Stimulated activated CD4-positive, alpha-beta T cell treated with anti-CD3 and anti-CD28 coated beads, Interleukin-4, amount 100 ng/mL, for 4 hours (primary cell): ENCODE measurements around the gene SEL1L3.
"Not testable (repeated sequence)": the region's sequence is repeated elsewhere in the genome, so short reads cannot be mapped to it uniquely, and the experiment has no call there.

ENCODE experiments used
- DNase-seq, 2 experiments: peaks; one replicate each; pipeline ENCODE4 v3.0.0-alpha.2; 2020

SEL1L3 gene

GRCh38 chr4:25862411-25863346, at the start of gene SEL1L3:
Gene SEL1L3 (minus strand): TSS chr4:25862988. CDS start chr4:25862836, 152 bp downstream.
- DNase-seq = peak; percentile 56 to 67

DNA sequence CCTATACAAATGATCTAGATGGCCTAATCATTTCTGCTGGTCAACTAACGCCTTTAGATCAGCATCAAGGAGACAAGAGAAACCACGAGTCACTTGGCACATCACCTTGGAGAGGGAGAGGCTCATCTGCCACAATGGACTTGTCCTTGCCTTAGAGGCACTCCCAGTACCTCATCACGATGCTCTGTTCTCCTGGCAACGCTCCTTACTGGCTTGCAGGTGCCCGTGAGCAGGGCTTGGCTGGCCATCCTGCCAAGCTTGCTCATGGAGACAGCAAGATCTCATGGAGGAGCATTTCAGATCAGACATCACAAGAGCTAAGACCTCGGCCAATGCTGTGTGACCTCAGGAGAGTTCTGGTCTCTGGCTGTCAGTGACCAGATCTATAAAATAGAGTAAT, 48.6 kb upstream of the SEL1L3 start:
- no peak for DNase-seq

DNA sequence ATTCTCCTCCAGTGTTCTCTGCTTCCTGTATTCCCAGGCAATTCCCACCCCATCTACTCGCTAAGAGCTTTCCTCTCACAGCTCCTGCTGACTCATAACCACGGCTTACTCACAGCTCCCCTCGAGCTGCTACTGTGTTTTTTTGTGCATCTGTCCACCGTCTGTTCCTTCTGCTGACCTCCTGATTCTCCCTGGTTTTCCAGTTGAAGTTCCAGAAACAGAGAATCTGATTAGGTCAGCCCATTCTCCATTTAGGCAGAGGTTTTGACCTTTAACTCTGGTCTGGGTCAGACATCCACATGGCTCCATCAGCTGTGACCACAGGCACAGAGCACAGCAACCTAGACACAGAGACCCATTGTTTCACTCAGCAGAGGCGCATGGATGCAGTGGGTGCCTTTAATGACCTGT, 45.7 kb upstream of the SEL1L3 start:
- DNase-seq = no peak

GRCh38 chr4:25906113-25906512, 43.3 kb upstream of the SEL1L3 start:
- not testable (repeated sequence) for DNase-seq

DNA sequence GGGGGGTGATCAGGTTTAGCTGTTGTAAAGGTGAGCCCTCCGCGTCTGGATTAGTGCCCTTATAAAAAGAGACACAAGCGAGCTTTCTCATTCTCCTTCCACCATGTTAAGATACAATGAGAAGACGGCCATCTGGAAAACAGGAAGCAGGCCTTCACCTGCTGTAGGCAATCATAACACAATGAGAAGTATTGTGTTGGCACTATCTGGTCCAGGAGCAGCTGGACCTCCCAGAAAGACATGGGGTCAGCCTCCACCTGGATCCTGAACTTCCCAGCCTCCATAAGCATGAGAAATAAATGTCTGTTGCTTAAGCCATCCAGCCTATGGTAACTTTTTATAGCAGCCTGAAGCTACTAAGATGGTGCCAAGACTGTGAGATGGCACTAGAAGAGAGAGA, 42.6 kb upstream of the SEL1L3 start:
- DNase-seq = no peak

DNA sequence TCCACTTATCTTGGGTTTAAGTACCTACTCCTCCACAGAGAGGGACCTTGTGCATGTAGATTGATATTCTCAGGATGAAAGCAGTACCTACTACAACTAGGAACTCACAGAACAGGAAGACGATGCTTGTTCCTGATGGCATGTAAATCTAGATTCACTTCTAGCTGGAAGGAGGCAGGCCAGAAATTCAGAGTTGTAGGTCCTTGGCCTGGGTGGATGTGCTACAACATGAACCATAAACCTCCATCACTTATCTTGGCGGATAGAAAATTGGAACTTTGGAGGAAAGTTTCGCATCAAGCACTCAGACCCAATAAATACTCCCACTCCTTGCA, 41.9 kb upstream of the SEL1L3 start:
- DNase-seq = no peak

DNA sequence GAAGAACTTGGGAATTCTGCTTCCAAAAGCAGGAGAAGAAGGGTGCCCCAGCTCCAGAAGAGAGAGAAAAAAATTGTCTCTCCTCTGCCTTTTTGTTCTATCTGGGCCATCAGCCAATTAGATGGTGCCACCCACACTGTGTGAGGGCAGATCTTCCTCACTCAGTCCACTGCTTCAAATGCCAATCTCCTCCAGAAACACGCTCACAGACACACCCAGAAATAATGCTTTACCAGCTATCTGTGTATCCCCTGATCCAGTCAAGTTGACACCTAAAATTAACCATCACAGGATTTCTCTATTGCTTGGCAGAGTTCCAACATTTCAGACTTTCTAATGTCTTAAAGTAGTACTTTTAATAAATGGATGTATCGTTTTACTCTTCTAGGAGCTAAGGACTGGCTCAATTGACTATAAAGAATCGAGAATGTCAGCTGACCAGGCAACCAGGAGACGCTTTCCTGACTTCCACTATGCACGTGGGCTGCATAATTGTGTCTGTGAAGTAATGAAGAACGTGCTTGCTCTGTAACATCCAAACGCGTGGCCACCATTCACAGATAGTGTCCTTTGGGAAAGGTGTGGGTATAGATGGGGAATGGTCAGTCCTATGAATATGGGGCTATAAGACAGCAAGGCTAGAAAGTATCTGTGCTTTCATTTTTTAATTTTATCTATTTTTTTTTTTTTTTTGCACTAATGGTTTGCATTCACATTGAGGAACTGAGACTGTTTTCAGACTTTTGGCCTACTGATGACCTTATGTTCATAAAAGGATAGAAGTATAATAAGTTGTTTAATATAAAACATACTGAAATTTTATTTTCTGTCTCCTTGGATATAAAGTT, 41.3 kb upstream of the SEL1L3 start:
- DNase-seq = no peak

DNA sequence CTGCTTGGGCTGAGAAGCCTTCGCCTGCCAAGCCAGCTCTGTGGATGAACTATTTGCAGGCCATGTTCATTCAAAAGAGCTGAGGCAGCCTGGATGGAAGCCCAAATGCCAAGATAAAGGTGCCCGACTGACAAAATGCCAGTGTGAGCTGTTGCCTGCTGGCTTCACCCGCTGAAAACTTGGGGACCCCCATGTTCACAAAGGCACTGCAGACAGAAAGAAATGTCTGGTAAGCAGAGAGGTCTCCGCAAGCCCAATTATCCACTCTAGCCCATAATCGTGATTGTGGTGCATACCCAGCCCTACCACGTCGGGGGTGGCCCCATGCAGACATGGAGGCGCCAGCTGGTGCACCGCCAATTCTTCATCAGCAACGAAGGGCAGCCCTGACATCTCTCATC, 38.2 kb upstream of the SEL1L3 start:
- DNase-seq = no peak

DNA sequence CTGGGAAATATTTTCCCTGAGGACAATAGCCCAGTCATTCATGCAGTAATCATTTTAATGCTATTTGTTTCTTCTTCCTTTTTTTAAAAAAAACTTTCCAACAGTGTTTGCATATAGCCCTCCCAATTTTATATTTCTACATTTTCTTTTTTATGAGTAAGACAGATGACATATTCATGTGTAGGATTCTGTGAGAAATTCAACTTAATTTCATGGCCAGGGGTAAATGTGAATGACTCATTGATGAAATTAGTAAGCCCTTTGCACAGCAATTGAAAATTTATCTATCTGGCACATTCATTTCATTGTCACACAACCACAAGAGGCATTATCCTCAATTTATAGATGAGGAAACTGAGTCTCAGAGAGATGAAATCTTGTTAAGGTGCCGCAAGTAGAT, 37.5 kb upstream of the SEL1L3 start:
- no peak for DNase-seq

DNA sequence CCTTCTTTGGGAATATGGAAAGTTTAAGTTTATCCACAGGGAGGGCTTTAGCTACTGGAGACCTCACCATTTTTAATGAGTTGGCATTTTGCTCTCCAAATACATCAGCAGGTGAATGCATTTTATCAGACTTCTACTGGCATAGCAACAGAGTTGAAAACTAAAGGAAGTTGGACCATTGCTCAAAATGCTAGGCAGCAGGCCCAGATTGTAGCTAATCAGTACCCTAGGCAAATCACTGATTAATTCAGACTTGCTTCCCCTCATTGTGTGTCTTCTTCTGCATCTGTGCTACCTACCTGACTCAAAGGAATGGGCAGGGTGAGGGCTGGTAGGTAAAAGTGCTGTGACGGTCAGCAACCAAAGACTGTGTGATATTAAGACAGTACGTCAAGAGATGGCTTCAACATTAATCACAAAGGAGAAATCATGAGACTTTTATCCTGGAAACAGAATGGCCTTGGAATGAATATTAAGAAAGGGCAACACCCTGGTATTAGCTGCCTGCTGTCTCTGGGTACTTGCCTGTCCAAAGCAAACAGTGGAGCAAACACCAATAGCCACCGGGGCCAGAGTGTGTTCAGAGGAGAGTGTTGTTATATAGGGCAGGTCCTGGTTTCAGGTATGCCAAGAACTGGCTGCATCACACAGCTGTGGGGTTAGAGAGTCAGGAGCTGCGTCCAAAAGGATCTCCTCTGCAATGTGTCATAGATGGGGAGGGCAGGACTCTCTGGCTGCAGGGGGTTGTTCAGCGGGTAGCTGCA, 34.2 kb upstream of the SEL1L3 start:
- DNase-seq = no peak

- no peak for DNase-seq
Measured at GRCh38 chr4:25892796-25893195, 30.0 kb upstream of the SEL1L3 start.

DNA sequence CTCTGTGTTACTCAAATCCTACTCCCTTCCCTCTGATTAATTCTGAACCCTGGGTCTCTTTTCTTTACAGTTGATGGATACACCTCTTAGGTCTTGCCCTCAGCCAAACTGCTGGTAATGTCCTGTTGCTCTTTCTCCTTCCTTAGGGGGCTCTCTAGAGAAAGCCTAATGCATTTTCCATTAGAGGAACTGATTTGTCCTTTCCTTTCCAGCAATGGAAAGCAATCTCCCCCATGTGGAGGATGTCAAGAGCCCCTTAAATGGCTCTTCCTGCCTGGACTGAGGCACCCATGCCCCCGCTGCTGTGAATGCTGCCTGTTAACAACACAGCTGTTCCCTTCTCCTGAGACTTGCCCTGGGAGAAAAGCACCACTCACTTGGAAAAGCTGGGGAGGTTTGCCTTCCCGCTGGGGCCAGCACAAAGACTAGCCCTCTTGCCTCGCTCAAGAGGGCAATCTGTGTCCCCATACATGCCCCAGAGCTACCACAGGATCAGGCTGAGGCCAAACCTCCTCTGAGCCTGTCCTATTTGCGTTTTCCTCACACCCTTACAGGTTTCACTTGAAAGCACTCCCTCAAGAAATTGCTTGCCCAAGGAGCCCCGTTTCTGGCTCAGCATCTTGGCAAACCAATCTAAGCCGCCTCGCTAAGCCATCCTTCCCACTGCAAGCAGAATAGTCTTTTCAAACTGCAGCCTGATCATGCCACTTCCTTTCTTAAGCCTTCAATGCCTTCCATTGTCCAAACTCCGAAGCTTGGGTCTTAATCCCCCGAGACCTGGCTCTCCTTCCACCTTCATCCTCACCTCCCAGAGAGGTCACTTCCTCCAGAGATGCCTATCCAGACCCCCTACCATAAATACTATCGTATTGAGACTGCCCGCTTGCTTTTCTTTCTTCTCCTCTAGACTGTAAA, 28.0 kb upstream of the SEL1L3 start:
- DNase-seq = no peak

- no peak for DNase-seq
Measured at GRCh38 chr4:25889589-25890503, 27.1 kb upstream of the SEL1L3 start.

DNA sequence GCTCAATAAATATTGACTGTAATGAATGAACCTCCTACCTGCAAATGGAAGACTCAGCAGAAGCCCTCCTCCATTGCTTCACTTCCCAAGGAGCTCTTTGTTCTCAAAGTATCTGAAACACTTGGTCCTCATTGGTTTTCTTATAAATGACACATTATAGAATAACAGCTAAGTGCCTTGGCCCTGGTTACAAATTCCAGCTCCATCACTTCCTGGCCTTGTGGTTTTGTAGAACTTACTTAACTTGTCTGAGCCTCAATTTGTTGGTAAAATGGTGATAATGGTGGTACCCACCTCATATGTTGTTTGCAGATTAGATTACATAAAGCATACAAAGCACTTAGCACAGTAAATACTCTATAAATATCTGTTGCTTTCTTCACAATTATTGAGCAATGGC, 26.0 kb upstream of the SEL1L3 start:
- no peak for DNase-seq

GRCh38 chr4:25884031-25884782, 21.4 kb upstream of the SEL1L3 start:
- no peak for DNase-seq

GRCh38 chr4:25883565-25883964, 20.8 kb upstream of the SEL1L3 start:
- DNase-seq = no peak

DNA sequence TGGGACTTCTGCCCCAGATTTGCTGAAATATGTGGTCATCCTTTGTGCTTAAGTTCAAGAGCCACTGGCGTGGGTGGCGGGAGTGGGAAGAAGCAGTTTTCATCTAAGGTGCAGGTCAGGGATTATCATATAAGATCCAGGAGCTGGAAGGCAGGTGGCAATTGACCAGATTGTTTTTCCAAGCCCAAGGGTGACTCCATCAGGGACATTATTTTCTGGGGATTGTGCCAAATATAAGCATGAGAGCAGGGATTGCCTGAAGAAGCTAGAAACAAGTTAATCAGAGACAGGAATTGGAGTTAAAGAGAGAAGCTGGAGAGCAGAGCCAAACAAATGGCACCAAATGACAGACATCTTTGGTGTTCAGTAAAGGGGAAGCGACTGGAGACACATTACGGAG, 19.4 kb upstream of the SEL1L3 start:
- no peak for DNase-seq

- no peak for DNase-seq
Measured at GRCh38 chr4:25881193-25881592, 18.4 kb upstream of the SEL1L3 start.

DNA sequence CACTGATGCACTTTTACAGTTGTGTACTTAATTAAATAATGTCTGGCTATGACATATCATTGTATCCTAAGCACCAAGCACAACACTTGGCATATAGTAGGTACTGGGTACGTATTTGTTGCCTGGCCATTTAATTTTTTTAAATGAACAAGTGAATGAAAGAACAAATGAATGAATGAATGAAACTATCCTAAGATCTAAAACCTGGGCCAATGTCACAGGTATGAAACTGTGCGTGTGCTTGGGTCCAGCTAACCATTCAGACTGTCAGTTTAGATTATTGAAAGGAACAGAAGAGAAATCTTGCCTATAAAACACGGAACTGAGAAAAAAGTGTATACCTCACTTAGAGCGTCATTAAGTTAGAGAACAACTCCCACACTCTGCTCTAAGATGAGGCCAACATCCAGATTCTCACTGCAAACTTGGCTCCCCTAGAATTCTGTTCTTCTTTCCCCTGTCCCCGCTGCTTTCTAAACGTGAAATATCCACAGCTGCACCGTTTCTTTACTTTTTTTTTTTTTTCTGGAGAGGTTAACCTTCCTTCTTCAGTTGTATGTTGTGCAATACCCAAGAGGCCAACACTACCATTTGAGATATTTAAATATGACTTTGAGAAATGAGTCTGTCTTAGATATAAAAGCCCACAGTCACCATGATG, 17.3 kb upstream of the SEL1L3 start:
- no peak for DNase-seq

GRCh38 chr4:25879587-25879986, 16.8 kb upstream of the SEL1L3 start:
- DNase-seq = no peak
